Measurements from ENCODE around the gene MAP9.
"Not testable (repeated sequence)": the region's sequence is repeated elsewhere in the genome, so short reads cannot be mapped to it uniquely, and the experiment has no call there.

MAP9 gene

DNA sequence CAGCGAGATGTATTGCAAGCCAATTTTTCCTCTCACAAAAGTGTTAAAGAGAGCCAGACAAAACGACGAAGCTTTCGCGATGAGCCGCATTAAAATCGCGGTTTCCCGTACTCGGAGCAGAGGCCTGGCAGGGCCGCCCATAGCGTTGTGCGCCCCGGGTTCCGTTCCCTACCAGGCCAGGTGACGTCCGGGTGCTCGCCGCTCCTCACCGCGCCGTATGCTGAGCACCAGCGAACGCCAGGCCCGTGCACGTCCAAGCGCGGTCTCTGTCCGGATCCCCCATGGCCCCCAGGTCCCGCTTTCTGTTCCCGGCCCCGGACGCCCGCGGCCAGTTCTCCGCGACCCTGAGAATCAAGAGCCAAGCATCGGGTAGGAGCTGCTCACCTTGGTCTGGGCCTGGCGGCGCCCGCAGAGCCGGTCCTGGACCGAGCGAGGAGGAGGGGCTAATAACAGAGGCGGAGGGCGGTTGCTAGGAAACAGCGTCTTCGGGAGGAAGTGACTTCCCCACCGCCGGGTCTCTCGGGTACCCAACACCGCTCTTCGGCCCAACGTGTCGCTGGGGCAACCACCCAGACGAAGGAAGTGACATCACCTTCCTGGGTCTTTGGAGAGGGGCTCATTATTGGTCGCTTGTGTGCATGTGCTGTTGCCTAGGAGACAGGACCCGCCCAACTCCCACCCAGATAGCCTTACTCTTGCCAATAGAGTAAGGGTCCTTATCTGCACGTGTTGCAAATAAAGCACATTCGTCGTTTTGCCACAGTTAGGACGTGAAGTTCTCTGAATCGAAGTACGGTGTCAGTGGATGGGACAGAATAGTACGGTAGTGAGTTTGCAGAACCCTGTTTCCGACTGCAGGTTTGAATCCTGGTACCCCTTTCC is at the start of gene MAP9:
Gene MAP9 (minus strand): TSS at position 579 of the 882 bp plus-strand sequence. CDS start 1,115 bp downstream, outside the sequence.
- peak; percentile 87 for DNase-seq

DNA sequence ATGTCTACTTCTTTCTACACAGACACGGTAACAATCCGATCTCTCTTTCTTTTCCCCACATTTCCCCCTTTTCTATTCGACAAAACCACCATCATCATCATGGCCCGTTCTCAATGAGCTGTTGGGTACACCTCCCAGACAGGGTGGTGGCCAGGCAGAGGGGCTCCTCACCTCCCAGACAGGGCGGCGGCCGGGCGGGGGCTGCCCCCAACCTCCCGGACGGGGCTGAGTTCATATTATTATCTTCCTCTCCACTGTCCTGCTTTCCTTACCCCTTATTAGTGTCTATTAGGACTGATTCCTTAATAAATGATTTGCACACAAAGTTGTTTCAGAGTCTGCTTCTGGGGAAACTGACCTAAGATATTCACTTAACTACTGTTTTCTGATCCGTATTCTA is 48.0 kb upstream of the MAP9 start:
- not testable (repeated sequence) for DNase-seq

DNA sequence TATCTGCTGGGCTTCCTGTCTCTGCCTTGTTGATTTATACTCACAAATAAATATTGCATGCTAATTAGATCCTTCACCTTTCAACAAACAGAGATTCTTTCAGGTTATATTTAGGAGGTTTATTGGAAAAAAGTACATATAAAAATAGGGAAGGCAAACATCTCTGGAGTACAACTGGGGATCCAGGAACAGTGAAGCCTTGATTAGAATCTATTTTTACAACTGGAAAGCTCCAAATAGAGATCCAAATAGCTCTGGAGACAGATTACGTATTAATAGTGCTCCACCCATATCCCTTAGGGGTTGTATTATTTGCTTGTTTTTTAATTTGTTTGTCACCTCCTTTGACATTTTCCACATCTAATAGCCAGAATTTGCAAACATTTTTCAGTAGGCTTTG is 46.9 kb upstream of the MAP9 start:
- DNase-seq, result no peak

DNA sequence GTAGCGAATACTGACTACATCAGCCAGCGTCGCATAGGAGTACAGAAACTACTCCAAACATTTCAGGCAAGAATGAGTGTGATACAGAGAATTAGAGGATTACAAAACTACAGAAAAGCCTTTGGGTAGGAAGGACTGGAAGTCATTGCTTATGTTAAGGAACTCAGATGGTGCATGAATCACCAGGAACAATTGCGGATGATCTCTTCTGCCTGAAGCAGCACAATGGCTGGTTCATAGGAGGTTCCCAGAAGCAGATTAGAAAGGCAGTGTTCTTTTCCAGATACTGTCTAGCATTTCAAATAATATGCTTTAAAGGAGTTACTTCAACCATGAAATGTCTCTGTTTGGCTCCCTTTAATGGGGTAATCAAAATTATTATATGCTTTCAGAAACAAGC is 42.5 kb upstream of the MAP9 start:
- DNase-seq, result no peak

DNA sequence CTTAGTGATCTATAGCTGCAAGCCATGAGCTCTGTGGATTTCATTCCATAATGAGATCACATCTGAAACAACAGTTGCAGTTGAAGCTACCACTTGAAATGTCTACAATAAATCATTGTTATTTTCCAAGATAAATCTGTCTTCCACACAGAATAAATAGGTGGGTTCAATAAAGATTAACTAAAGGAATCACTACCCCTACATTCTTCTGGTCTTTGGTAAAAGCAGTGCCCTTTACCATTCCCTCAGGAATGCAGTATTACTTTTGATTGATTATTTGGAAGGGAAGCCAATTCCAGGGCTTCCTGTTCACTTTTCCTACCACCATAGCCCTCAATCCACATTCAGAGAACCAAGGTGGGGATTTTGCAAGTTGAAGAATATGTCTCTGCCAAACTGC is 38.9 kb upstream of the MAP9 start:
- DNase-seq, result no peak

DNA sequence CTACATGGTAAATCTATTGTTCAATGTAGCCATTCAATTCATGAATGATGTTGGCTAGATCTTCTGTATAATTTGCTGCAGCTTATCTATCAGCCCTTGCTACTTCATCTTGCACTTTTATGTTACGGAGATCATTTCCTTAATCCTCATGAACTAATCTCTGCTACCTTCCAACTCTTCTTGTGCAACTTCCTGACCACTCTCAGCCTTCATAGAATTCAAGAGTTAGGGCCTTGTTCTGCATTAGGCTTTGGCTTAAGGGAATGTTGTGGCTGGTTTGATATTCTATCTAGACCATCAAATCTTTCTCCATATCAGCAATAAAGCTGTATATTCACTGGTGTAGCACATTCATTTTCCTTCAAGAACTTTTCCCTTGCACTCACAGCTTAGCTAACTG is 36.7 kb upstream of the MAP9 start:
- no peak for DNase-seq

DNA sequence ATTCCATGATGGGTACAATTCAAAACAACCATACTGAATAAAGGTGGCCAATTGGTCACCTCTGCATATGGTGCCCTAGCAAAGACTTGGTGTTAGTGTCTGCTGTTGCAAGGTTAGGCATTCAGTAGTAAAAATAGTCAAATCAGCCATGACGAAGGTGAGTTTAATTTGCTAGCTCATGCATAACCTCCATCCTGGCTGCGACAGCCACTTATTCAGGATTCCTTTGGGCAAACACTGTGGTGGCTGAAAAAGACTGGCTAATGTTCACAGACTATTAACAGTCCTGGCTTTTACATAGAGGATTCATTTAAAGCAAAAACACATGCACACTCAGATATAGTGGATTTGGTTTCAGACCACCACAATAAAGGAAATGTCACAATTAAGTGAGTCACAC is 34.8 kb upstream of the MAP9 start:
- no peak for DNase-seq

DNA sequence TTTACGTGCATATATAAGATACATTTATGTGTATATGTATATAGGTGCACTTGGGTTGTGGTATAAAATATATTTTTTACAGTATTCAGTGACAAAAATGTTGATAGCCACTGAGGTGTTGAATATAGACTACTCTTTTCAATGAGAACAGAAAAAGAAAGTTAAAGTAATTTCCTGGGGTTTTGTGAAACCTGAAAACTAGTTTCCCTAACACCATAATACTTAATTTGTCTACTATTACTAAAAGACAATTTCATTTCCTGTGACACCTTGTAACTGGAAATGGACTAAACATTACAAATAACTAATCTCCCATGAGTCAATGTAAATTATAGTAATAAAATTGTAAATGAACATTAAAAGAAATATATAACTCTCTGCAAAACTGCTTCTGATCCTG is 32.0 kb upstream of the MAP9 start:
- DNase-seq, result no peak

DNA sequence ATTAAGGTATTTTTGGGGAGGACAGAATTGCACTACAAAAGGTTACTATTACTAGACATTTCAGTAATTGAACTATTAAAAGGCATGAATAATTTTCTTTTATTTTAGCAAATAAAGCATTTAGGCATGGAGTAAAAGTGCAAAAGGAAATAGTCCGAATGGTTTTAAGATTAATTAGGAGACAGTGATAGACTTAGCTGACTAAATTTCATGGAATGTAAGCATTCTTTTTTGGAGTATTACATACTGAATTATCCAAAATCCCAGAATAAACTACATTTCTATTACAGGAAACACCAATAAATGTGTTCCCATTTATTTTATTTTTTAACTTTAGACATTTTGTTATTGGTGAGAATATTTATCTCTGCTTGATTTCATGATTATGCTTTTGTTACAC is 30.7 kb upstream of the MAP9 start:
- DNase-seq, result no peak

DNA sequence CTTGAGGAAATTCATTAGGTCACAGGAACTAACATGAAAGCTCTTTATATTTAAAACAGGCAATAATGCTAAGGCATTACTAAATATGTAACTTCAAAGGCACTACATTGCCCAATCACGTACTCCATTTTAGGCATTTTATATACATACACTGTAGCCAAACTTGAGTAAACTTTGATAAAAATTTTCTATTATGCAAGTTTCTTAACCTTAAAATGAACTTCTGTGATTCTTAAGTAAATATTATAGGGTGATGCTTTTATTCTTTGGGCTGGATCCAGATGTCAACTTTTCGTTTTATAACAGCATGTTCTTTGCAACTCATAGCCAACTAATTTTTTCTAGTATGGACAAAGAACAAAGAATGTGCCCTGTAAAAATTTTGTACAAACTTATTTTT is 28.3 kb upstream of the MAP9 start:
- DNase-seq, result no peak

DNA sequence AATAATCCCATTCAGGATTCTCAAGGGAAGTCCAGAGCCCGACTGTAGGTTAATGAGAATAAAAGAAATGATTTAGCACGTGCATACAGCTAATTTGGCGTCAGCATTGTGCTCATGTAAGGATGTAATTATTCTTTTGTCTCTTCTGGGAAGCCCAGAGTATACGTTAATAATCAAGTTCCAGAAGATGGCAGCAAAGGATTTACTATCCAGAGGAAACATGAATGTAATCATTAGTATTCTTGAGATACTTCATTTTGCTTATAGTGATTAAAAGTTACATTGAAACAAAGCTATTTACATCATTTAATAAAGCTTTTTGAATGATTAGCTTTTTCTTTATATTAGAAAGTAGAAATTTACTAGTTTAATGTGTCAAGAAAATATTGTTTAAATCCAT is 27.1 kb upstream of the MAP9 start:
- no peak for DNase-seq

DNA sequence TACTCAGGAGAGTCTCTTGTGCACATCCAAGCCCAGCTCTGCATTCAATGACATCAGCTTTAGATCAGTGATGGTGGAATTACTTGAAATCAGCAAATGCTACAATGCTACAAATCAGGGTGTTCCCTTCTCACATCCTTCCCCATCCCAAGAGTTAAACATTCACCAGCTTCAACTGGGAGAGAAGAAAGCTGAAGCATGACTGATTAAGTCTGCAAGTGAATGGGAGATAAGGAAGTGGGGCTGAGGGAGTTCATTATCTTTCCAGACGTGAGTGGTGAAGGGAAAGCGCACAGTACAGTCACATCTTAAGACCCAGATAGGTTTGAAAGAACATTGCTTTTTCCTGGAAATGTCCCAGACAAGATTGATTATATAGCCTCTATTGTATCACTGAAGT is 26.2 kb upstream of the MAP9 start:
- DNase-seq, result no peak

DNA sequence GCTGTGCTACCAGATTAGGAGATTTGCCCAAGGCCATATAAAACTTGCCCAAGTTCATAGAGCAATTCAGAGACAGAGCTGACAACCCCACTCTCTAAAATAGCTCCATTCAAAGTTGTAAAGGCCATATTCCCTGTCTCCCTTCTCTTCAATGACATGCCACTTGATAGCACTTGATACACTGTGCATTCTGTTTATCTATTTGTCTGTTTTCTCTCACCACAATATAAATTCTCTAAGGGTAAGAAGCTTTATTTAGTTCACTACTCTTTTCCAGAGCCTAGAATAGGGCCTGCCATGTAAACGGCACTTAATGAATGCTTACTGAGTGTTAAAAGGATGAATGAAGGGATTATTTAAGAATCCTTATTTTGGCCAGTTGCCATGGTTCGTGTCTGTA is 24.1 kb upstream of the MAP9 start:
- no peak for DNase-seq

DNA sequence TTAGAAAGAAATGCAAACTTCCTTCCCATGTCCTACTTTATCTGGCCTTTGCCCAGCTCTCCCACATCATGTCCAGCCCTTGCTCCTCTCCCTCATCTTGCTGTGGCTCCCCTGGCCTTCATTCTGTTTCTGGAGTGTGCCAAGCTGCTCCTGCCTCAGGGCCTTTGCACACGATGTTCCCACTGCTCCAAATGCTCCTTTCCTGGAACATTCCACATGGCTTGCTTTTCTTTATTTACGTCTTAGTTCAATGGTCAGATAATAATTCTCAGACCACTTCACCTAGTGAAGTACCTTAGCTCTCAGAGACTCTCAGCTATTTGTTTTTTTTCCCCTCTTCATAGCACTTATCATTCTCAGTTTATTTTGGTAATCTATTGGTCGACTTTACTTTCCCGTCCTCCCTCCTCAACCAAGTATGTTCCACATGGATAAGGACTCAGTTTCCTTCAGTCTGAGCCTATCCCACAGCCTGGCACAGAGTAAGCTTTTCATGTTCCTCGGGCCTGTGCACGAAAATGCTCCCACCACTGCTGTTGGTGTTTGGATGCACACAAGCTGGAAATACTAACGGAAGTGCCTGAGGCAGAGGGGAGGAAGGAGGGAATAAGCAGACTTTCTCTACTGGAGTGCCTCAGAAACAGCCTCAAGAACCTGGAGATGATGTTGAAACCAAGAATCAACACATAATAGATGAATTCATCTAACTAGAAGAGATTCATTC is 23.4 kb upstream of the MAP9 start:
- no peak for DNase-seq

DNA sequence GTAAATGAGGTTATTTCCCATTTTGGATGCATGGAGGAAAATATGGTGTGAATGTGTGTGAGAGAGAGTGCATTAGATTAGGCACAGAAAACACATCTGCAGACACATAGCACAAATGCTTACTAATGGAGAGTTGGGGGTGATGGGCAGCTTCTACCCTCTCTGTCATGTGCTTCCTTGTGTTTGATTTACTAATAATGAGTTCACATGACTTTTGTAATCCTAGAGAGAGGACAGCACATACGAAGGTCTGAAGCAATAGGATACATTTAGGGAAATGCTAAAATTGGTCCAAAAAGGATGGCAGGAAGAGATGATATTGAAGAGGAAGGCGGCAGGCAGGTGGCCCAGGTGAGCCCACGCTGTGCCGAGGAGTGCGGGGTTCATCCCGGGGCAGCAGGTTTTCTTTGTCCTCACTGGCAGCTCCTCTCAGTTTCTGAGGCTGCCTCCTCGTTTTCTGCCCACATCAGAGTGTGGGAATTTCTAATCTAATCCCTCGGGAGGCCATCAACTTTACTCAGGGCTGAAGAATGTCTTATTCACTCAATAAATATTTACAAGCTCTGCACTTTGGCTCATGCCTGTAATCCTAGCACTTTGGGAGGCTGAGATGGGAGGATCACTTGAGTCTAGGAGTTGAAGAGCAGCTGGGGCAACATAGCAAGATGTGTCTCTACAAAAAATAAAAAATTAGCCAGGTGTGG is 15.9 kb upstream of the MAP9 start:
- DNase-seq, result no peak

DNA sequence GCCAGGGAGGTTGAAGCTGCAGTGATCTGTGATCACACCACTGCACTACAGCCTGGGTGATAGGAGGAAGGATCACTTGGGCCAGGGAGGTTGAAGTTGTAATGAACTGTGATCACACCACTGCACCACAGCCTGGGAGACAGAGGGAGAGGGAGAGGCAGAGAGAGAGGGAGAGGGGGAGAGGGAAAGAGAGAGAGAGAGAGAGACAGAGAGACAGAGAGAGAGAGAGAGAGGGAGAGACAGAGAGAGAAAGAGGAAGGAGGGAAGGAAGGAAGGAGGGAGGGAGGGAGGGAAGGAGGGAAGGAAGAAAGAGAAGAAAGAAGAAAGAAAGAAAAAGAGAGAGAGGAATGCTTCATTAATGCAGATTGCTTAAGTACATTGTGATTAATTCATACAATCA is 15.2 kb upstream of the MAP9 start:
- no peak for DNase-seq

DNA sequence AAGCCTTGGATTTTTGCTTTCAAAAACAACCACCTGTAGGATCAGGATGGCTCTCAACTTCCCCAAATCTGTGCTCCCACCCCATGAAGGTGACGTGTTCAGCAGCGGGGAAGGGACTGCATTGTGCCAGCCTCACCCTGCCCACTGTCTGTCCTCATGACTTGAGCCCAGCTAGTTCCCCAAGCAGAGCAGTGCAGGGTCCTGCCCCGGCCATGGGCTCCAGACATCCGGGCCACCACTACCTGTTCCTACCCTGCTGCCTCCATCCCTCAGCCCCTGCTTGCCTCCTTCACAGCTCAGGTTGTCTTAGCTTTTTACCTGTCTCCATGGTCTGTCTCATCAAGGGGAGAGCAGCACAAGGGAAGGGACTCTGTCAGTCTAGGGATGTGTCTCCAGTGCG is 11.4 kb upstream of the MAP9 start:
- DNase-seq, result no peak

DNA sequence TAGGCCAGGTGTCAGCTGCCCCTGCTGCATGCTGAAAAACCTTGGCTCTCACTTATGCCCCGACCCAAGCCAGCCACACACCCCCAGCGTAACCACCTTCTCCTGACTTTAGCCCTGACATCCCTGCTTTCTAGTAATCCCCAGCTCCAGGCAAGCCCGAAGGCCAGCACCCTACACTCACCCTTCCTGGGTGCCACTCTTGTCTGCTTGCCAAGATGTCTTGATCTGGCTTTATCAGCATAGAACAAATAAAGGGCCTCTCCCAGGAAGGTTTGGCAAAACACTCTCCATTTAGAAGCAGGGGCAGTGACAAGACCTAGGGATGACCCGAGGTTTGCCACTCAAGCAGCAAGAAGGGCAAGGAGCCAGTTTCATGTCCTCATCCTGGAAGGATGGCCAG is 6.8 kb upstream of the MAP9 start:
- no peak for DNase-seq

DNA sequence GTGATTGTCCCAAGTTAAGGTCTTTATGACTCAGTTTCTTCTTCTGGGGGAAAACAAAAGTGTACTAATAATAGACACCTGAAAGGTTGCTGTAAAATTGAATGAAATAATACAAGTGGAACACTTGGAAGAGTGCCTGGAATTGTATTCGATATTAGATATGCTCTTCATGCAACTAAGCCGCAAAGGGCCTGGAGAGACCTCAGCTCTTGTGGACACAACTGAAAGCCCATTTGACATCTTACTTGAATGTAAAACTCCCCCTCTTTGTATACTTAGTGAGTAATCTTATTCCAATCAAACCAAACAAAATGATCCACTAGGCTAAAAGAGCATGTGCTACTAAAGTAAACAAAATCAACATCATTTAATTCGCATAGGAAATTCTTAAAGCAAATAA is 511 bp upstream of the MAP9 start:
- no peak for DNase-seq

DNA sequence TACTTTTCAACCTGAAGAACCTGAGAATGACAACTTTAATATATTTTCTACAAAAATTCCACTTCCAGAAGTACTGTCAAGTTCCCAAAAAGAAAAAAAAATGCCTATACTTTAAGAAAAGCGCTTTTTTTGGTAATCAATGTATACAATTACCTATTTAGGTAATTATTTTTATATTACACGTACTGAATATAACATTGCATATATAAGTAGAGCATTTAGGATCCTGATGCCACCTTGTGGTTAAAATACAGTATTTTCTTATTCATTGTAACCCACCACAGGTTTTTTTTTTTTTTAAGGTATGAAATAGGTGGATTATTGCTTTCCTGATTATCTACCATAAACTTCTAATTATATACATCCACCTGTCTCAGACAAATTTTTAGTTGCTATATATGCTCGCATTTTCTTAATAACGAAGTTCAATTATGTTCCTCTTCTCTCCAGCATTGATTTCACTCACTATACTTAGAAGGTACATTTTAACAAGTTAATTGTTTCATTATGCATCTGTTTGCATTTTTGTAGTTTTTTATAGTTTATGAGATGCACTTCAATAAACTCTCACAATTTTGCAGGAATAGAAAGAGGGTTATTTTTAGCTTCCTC is 5.2 kb downstream of the MAP9 start:
- no peak for DNase-seq

DNA sequence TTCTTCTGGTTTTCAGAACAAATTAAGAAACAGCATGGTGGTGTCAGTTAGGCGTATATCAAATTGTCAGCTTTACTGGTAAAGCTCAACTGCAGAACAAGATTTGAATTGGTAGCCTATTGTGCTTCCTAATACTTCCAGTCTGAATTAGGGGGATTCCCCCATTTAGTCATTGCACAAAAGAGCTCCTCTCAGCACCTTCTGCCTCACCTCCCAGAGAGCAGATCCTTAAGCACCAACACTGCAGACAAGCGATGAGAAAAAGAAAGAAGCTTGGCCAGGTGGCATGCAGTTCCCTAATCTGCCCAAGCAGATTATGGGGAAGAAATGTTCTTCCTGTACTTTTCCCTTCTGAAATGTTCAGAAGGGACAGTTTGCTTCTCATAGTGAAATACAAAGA is 9.2 kb downstream of the MAP9 start:
- no peak for DNase-seq

DNA sequence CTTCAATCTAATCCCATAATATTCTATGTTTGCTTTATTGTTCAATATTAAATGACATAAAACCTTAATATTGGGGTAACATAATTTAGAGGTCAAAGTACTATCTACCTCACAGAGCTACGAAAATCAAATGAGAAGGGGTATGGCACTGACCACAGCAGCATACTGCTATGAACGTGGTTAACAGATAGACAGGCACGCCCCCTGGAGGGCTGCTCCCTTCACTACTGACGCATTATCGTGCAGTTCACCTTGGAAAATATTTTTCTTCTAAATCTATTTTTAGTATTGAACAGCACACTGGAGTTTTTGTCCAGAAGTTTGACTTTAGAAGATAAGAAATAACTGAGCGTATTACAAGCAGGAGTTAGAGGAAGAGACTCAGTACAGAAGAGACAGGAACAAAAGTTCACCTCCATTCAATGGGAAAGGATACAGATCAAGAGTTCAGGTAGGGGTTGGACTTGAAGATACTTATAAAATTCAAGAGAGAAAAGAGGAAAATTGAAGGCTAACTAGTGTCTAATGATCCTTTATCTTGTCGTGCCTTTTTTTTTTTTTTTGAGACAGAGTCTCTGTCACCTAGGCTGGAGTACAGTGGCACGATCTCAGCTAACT is 22.7 kb downstream of the MAP9 start:
- DNase-seq, result peak; percentile 29

DNA sequence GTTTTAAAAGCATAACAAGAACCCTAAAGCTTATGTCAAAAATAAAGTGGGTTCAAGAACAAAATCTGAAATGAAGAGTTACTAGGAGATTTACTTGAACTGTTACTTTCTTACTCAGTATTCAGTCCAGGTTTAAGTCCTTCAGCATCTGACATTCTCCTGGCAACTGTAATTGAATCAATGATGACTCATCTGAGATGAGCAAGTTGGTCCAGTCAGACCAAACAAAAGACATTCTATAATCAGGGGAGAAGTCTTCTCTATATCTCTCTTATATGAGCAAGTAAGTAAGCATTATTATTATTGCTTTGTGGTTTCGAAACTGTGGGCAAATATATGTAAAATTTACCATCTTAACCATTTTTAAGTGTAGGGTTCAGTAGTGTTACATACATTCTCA is 34.6 kb downstream of the MAP9 start:
- DNase-seq, result no peak
